Activated CD4-positive, alpha-beta memory T cell treated with anti-CD3 and anti-CD28 coated beads, Interleukin-2, amount 10 ng/mL, durations not matched to agents 7 days and 5 days (primary cell): ENCODE data around the gene RAB8A. TPM values are rescaled to one million over a fixed set of nuclear protein-coding genes. Genes with fewer than 3 reads are reported as not detected.
A peak's percentile ranks its signal among the peaks of the same experiment; 100 is the strongest.

Experiments
- CTCF ChIA-PET: fragments of 350-600 bp; sonication (Branson Sonifier 250); formaldehyde crosslinking; loops from one replicate; lab custom pipeline; 2021; ENCODE audit warnings: antibody characterized with exemption, inconsistent platforms; lab: Charles Lee
- POLR2A ChIA-PET: fragments of 350-600 bp; sonication (Branson Sonifier 250); formaldehyde crosslinking; loops from one replicate; lab custom pipeline; 2021; ENCODE audit warnings: antibody characterized with exemption; lab: Charles Lee
- DNase-seq: peaks from one replicate; pipeline ENCODE4 v3.0.0-alpha.2; 2020
- H3K27ac Mint-ChIP-seq: one replicate; pipeline ENCODE4 v1.8.0; 2021; ENCODE audit warnings: mild to moderate bottlenecking, mixed read lengths
- H3K27me3 Mint-ChIP-seq: one replicate; pipeline ENCODE4 v1.8.0; 2021; ENCODE audit warnings: mixed read lengths
- H3K36me3 Mint-ChIP-seq: one replicate; pipeline ENCODE4 v1.8.0; 2021; ENCODE audit warnings: low read depth, mixed read lengths
- H3K4me1 Mint-ChIP-seq: one replicate; pipeline ENCODE4 v1.8.0; 2021; ENCODE audit warnings: mixed read lengths
- H3K4me3 Mint-ChIP-seq: one replicate; pipeline ENCODE4 v1.8.0; 2021; ENCODE audit warnings: mild to moderate bottlenecking, mixed read lengths
- H3K9me3 Mint-ChIP-seq: one replicate; pipeline ENCODE4 v1.8.0; 2021; ENCODE audit warnings: mixed read lengths
- total RNA-seq, 2 experiments: library from RNA; stranded (reverse); gene quantifications; one replicate each; pipeline ENCODE4 v1.2.3, GENCODE V29; 2021

Gene RAB8A
- total RNA-seq, 2 experiments from 2014 or later, result 141 to 147 TPM

DNA sequence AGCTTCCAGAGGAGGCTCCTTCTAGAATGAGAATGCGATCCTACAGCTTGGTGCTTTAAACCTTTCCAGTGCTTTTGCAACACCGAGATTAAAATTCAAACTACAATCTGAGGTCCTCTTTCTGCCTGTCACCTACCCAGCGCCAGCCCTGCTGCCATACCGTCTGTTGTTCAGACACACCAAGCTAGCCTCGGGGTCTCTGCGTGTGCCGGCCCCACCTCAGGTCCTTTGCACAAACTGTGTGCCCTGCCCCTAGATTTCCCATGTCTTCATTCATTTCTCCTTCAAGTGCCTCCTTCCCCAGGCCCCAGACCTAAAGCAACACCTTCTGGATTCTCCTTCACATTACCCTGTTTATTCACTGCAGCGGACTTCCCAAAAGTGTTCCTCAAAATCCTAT, 42.9 kb downstream of the RAB8A start:
- no peaks in the 10 kb centered on the region for H3K9me3 Mint-ChIP-seq
- ChIA-PET CTCF (no interaction called here), POLR2A (interaction anchor here (1.7 to 2.5 kb wide), 2 partner anchors 9 to 11 kb away, joined by 4 to 14 read pairs; partner anchors contain the start of gene HSH2D)
- DNase-seq, result no peak
- H3K4me1 Mint-ChIP-seq, result peaks cover 32% of the 10 kb centered on the region
- no peak overlapping the region for H3K27ac Mint-ChIP-seq
- no peak overlapping the region for H3K4me3 Mint-ChIP-seq
- H3K27me3 Mint-ChIP-seq, result no peaks in the 10 kb centered on the region
- peaks cover 81% of the 10 kb centered on the region for H3K36me3 Mint-ChIP-seq

DNA sequence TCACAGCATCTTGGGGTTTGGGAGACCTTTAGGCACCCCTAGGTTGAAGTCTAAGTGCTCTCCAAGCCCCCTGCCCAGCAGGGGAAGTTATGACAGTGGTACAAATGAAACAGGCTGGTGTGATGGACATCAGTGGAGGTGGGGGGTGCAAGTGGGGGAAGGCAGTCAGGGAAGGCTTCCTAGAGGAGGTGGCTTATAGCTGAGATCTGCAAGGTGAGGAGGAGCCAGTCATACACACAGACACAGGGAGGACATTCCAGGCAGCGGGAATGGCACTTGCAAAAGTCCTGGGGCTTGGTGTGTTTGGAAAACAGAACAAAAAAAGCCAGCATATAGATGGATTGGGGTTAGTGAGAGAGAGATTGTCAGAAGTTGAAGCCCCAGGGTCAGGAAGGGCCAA, 43.4 kb downstream of the RAB8A start:
- peaks cover 30% of the 10 kb centered on the region for H3K4me1 Mint-ChIP-seq

DNA sequence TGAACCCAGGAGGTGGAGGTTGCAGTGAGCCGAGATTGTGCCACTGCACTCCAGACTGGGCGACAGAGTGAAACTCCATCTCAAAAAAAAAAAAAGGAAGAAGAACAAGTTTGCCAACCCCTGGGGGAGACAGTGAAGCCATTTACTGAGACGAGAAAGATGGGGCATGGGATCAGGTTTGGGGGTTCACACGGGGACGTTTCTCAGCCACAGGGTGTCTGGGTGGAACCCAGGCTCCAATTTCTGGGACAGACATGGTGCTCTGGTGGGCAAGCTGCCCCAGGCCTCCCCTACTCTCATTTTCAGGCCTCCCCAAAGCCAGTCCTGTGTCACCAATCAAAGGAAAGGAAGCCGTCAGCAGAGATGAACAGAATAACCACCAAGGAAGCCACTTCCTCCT, 45.2 kb downstream of the RAB8A start:
- POLR2A ChIA-PET, result interaction anchor here (1.0 to 1.6 kb wide), 3 partner anchors 11 to 13 kb away, joined by 3 to 9 read pairs (median 5); partner anchors contain the start of gene HSH2D
- DNase-seq, result no peak
- Mint-ChIP-seq H3K27me3 (no peaks in the 10 kb centered on the region), H3K9me3 (no peaks in the 10 kb centered on the region), H3K36me3 (peaks cover 60% of the 10 kb centered on the region), H3K4me3 (no peak overlapping the region), H3K4me1 (peaks cover 44% of the 10 kb centered on the region), H3K27ac (peak overlapping the region; percentile 25)
- CTCF ChIA-PET, result no interaction called here

More for the DNA sequence above, 43.4 kb downstream of the RAB8A start:
- H3K27ac Mint-ChIP-seq, result peak overlapping the region; percentile 15
- H3K27me3 Mint-ChIP-seq, result no peaks in the 10 kb centered on the region
- DNase-seq, result no peak
- no peak overlapping the region for H3K4me3 Mint-ChIP-seq
- H3K36me3 Mint-ChIP-seq, result peaks cover 75% of the 10 kb centered on the region
- ChIA-PET POLR2A (interaction anchor here (1.0 to 1.7 kb wide), 3 partner anchors 9 to 13 kb away, joined by 3 to 9 read pairs (median 4); no protein-coding TSS in a partner anchor), CTCF (no interaction called here)
- no peaks in the 10 kb centered on the region for H3K9me3 Mint-ChIP-seq

DNA sequence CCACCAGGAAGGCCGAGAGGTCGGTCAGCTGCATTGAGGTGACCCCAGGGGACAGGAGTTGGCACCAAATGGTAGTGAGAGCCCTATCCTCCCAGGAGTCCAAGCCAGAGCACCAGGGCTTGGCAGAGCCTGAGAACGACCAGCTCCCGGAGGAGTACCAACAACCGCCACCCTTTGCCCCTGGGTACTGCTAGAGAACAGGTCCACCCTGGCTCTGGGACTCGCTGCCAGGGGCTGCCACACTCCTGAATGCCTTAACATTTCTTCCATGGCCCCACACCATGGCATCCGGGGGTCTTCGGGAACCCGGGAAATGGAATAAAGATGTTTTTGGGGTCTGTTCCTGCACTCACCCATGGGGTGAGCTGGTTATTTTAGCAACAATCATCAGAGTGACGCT, 45.9 kb downstream of the RAB8A start:
- Mint-ChIP-seq H3K27ac (peak overlapping the region; percentile 21), H3K4me1 (peaks cover 43% of the 10 kb centered on the region), H3K36me3 (peaks cover 53% of the 10 kb centered on the region), H3K27me3 (no peaks in the 10 kb centered on the region), H3K4me3 (no peak overlapping the region), H3K9me3 (no peaks in the 10 kb centered on the region)
- ChIA-PET POLR2A (interaction anchor here (1.0 to 5.5 kb wide), 4 partner anchors 10 to 19 kb away, joined by 3 to 39 read pairs (median 3); partner anchors contain the start of gene HSH2D), CTCF (no interaction called here)
- no peak for DNase-seq

DNA sequence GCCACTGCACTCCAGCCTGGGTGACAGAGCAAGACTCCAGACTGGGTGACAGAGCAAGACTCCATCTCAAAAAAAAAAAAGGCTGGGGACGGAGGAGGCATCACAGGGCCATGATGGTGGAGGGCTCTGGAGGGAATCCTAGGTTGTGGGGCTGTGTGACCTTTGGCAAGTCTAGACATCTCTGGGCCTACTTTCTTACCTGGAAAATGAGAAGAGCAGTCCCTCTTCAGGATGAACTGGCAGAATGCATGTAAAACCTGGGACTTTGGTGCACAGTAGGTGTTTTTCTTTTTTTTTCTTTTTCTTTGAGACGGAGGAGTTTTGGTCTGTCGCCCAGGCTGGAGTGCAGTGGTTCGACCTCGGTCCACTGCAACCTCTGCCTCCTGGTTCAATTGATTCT, 48.0 kb downstream of the RAB8A start:
- H3K4me3 Mint-ChIP-seq, result no peak overlapping the region
- ChIA-PET CTCF (interaction anchor here (0.7 to 1.5 kb wide), 2 partner anchors 26 to 108 kb away, joined by 3 to 6 read pairs; partner anchors contain the start of gene FAM32A), POLR2A (interaction anchor here (1.5 to 5.5 kb wide), 2 partner anchors 15 to 40 kb away, joined by 3 to 39 read pairs; partner anchors contain the start of gene HSH2D)
- H3K4me1 Mint-ChIP-seq, result peaks cover 30% of the 10 kb centered on the region
- H3K27me3 Mint-ChIP-seq, result no peaks in the 10 kb centered on the region
- DNase-seq, result no peak
- no peaks in the 10 kb centered on the region for H3K9me3 Mint-ChIP-seq
- H3K27ac Mint-ChIP-seq, result no peak overlapping the region
- H3K36me3 Mint-ChIP-seq, result peaks cover 33% of the 10 kb centered on the region

DNA sequence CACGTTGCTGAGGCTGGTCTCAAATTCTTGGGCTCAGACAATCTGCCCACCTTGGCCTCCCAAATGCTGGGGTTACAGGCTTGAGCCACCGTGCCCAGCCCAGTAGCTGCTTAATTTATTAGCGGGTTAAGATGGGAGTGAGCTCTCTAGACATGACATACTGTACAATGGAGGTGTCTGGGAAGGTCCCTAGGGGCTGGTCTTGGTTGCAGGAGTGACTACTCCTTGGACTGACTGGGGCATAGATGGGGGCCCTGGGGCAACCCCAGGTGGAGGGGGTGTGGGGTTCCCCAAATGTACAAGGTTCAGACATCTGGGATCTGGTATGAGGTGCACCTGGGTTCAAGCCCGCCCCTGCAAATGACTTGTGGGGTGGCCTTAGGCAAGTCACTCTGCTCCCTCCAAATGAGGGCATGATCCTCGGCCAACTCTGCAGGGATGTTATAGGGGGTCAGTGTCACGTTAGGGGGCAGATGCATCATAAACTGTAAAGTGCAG, 48.8 kb downstream of the RAB8A start:
- Mint-ChIP-seq H3K9me3 (no peaks in the 10 kb centered on the region), H3K4me1 (peaks cover 23% of the 10 kb centered on the region), H3K4me3 (no peak overlapping the region), H3K36me3 (peaks cover 25% of the 10 kb centered on the region), H3K27ac (peak overlapping the region; percentile 71), H3K27me3 (no peaks in the 10 kb centered on the region)
- DNase-seq, result no peak
- ChIA-PET CTCF (interaction anchor here (1.5 kb wide), 1 partner anchor 25 kb away, joined by 6 read pairs; the partner anchor contains the start of gene FAM32A), POLR2A (interaction anchor here (0.6 to 5.5 kb wide), 8 partner anchors 11 to 90 kb away, joined by 3 to 39 read pairs (median 4); partner anchors contain the start of genes HSH2D and RAB8A)

DNA sequence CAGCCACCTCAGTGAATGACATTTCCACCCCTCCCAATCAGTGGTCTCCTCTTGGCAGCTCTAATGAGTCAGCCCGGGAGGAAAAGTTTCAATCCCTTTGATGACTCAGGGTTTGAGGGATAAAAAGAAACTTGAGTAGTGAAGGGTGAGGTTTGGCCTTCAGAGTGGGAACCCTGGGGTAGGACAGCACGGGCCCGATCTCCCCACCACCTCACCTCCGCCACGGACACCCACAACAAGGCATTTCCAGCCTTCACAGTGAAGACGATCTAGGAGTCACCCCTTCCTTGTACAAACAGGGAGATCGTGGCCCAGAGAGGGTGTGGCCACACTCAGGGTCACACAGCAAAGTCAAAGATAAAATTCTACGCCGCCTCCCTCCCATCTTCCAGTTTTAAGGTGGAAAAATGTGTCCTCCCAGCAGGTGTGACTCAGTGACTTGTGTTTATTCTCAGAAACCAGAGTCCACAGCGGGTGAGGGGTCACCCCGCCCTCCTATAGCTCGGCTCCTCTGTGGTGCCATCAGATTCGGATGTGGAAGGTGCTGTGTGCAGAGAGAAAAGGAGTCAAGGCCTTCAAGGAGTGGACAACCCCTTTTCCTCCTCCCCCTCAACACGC, 49.4 kb downstream of the RAB8A start:
- peak; percentile 33 for DNase-seq
- H3K4me1 Mint-ChIP-seq, result peaks cover 21% of the 10 kb centered on the region
- ChIA-PET POLR2A (interaction anchor here (0.6 to 5.5 kb wide), 7 partner anchors 11 to 90 kb away, joined by 3 to 39 read pairs (median 4); partner anchors contain the start of genes HSH2D and RAB8A), CTCF (interaction anchor here (1.2 to 1.5 kb wide), 2 partner anchors 24 to 530 kb away, joined by 4 to 6 read pairs; partner anchors contain the start of gene FAM32A)
- H3K9me3 Mint-ChIP-seq, result no peaks in the 10 kb centered on the region
- H3K27ac Mint-ChIP-seq, result peak overlapping the region; percentile 71
- no peaks in the 10 kb centered on the region for H3K27me3 Mint-ChIP-seq
- peaks cover 21% of the 10 kb centered on the region for H3K36me3 Mint-ChIP-seq
- no peak overlapping the region for H3K4me3 Mint-ChIP-seq

DNA sequence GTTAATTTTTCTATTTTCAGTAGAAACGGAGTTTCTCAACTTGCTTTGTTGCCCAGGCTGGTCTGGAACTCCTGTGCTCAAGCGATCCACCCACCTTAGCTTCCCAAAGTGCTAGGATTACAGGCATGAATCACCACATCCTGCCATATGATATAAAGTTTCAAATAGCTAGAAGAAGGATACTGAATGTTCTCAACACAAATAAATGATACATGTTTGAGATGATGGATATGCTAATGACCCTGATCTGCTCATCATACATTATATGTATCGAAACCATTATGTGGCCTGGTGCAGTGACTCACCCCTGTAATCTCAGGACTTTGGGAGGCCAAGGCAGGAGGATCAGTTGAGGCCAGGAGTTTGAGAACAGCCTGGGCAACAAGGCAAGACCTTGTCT, 50.2 kb downstream of the RAB8A start:
- peaks cover 21% of the 10 kb centered on the region for H3K4me1 Mint-ChIP-seq
- CTCF ChIA-PET, result interaction anchor here (0.6 to 1.2 kb wide), 5 partner anchors 18 to 531 kb away, joined by 3 to 4 read pairs (median 4); no protein-coding TSS in a partner anchor
- H3K27ac Mint-ChIP-seq, result peak overlapping the region; percentile 58
- POLR2A ChIA-PET, result interaction anchor here (0.7 to 5.5 kb wide), 5 partner anchors 8 to 75 kb away, joined by 3 to 39 read pairs (median 4); partner anchors contain the start of genes HSH2D and RAB8A
- no peak overlapping the region for H3K4me3 Mint-ChIP-seq
- DNase-seq, result no peak
- H3K27me3 Mint-ChIP-seq, result no peaks in the 10 kb centered on the region
- H3K36me3 Mint-ChIP-seq, result peaks cover 14% of the 10 kb centered on the region
- H3K9me3 Mint-ChIP-seq, result no peaks in the 10 kb centered on the region

DNA sequence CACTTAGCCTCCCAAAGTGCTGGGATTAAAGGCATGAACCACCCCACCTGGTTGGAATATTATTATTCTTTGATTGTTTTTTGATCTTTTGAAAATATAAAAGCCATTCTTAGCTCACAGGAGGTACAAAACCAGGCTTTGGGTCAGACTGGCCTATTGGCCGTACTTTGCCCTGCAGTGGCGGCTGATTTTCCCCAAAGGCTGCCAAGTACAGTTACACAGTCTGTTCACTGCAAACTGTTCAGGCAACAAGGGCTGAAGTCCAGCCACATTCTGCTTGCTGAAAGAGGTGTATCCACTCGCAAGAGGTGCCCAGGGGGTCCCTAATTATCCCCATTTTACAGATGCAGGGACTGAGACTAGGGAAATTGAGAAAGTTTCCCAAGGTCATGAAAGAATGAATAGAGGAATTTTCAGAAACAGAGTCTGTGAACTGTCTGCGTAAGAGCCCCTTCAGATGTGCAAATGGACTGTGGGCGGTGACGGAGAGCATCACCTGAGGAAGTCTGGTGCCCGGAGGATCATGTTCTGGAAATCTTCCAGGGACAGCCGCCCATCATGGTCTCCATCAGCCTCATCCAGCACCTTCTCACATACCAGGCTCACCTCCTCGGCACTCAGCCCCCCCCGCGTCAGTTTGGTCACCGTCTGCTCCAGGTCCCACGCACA, 52.7 kb downstream of the RAB8A start:
- no peaks in the 10 kb centered on the region for H3K36me3 Mint-ChIP-seq
- peaks cover 2% of the 10 kb centered on the region for H3K9me3 Mint-ChIP-seq
- H3K4me3 Mint-ChIP-seq, result no peak overlapping the region
- peaks cover 34% of the 10 kb centered on the region for H3K4me1 Mint-ChIP-seq
- CTCF ChIA-PET, result interaction anchor here (1.0 to 1.2 kb wide), 2 partner anchors 21 to 102 kb away, joined by 3 read pairs; partner anchors contain the start of gene FAM32A
- no peak for DNase-seq
- POLR2A ChIA-PET, result interaction anchor here (0.9 kb wide), 1 partner anchor 15 kb away, joined by 3 read pairs; no protein-coding TSS in a partner anchor
- no peak overlapping the region for H3K27ac Mint-ChIP-seq
- no peaks in the 10 kb centered on the region for H3K27me3 Mint-ChIP-seq

DNA sequence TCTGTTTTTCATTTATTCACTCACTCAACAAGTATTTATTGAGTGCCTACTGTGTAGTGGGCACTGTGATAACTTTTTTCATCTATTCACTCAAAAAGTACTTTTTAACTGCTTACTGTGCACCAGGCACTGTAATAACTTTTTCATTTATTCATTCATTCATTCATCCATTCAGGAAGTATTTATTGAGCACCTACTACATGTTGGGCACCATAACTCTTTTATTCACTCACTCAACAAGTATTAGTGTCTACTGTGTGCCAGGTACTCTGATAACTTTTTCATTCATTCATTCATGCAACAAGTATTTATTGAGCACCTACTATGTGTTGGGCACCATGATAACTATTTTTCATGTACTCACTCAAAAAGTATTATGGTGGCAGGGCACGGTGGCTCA, 54.7 kb downstream of the RAB8A start:
- no peaks in the 10 kb centered on the region for H3K27me3 Mint-ChIP-seq
- H3K27ac Mint-ChIP-seq, result no peak overlapping the region
- no peak for DNase-seq
- H3K4me3 Mint-ChIP-seq, result no peak overlapping the region
- POLR2A ChIA-PET, result no interaction called here
- CTCF ChIA-PET, result no interaction called here
- no peaks in the 10 kb centered on the region for H3K36me3 Mint-ChIP-seq
- peaks cover 2% of the 10 kb centered on the region for H3K9me3 Mint-ChIP-seq
- peaks cover 20% of the 10 kb centered on the region for H3K4me1 Mint-ChIP-seq

DNA sequence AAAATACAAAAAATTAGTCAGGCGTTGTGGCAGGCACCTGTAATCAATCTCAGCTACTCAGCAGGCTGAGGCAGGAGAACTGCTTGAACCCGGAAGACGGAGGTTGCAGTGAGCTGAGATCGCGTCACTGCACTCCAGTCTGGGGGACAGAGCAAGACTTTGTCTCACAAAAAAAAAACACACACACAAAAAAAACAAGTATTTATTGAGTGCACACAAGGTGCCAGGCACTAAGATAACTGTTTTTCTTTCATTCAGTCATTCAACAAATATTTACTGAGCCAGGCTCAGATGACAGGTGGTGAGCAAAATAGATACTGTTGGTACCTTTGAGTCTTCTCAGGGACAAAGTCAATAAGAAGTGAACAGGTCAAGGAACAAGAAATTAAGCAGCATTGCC, 55.4 kb downstream of the RAB8A start:
- H3K36me3 Mint-ChIP-seq, result no peaks in the 10 kb centered on the region
- H3K4me3 Mint-ChIP-seq, result no peak overlapping the region
- POLR2A ChIA-PET, result interaction anchor here (2.2 kb wide), 1 partner anchor 11 kb away, joined by 9 read pairs; no protein-coding TSS in a partner anchor
- H3K27me3 Mint-ChIP-seq, result no peaks in the 10 kb centered on the region
- DNase-seq, result no peak
- H3K9me3 Mint-ChIP-seq, result peaks cover 2% of the 10 kb centered on the region
- no peak overlapping the region for H3K27ac Mint-ChIP-seq
- CTCF ChIA-PET, result interaction anchor here (1.0 kb wide), 1 partner anchor 18 kb away, joined by 3 read pairs; the partner anchor contains the start of gene FAM32A
- peaks cover 15% of the 10 kb centered on the region for H3K4me1 Mint-ChIP-seq

DNA sequence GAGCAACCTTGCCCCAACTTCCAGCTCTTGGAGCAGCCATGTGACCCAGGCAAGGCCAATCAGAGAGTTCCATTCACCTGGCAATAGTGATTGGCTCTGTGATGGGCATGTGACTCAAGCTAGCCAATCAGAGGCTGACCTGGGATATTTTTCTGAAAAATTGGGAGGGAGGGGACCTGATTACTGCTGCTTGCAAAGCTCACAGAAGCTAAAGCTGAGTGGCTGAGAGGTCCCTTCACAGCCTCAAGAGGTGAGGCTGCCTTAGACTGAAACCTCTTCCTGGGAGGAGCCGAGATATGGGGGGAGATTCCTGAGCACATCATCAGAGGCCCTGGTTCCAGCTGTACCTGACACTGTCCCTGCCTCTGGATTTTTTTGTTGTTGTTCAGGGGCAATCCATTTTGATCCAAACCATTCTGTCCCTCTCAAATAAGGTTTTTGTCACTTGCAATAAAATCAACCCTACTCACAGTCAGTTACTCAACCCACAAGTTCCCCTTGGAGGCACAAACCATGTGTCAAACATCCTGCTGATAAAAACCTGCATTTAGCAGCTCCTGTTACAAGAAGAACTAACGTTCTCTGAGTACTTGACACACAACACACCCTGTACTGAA, 56.9 kb downstream of the RAB8A start:
- Mint-ChIP-seq H3K4me1 (peaks cover 20% of the 10 kb centered on the region), H3K27ac (peak overlapping the region; percentile 58), H3K9me3 (peaks cover 2% of the 10 kb centered on the region), H3K36me3 (no peaks in the 10 kb centered on the region), H3K27me3 (no peaks in the 10 kb centered on the region), H3K4me3 (no peak overlapping the region)
- POLR2A ChIA-PET, result interaction anchor here (0.7 to 2.6 kb wide), 4 partner anchors 12 to 124 kb away, joined by 3 to 9 read pairs (median 6); partner anchors contain the start of gene HSH2D
- CTCF ChIA-PET, result interaction anchor here (0.6 to 2.2 kb wide), 3 partner anchors 24 to 127 kb away, joined by 3 to 11 read pairs (median 8); partner anchors contain the start of gene HSH2D
- DNase-seq, result no peak
